ENCODE results near the gene ITGB1BP1.

ITGB1BP1 gene

DNA sequence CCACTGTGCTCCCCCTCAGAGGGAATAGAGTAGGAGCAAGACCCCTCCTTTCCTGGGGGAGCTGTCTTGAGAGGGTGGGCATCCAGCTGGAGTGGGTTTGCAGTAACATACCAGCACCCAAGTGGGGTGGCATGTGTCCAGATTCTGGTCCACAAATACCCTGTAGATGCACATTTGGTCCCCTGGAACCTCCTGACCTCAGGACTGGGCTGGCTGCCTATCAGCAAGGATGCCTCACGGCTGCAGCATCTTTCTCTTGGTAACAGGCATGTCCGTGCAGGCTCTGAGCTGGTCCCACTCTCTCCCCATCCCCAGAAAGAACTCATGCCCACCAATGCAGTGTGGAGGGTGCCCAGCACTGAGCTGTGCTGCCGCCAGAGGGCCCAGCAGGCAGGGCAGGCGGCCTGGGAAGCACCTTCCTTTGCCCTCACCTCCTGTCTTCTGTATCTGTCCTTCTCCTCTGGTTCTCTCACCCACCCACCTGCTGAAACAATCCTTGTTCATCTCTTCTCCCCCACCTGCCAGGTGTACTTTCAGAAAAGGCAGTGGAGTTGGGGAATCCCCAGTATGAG lies 47.4 kb downstream of the ITGB1BP1 start:
- FAIRE-seq, result no peak

DNA sequence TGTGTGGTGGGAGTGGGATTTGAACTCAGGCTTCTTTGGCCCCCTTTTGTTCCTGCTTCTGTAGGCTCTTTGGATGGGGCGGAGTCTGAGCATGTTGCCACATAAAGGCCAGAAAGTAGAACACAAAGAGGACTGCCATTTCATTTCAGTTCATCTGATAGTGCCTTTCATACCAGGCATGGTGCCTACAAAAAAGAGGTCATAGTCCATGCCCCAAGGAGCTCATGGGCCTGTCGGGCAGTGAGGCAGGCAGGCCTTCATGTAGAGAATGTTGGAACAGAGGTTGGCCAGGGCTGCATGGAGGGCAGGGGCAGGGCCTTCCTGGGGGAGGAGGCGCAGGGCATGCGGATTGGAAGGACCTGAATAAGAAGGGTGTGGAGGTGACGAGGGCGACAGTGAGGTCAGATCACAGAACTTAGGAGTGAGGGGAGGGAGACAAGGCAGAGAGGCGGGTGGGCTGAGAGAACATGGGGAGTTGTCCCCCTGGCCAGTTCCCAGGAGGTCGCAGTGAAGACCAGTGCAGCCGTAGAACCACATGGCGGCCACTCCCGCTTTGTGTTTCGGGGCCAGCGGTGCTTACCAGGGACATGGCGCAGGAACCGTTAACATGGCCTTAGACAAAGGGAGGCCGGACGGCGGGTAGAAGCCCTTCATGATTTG lies 49.1 kb downstream of the ITGB1BP1 start:
- no peak for FAIRE-seq

DNA sequence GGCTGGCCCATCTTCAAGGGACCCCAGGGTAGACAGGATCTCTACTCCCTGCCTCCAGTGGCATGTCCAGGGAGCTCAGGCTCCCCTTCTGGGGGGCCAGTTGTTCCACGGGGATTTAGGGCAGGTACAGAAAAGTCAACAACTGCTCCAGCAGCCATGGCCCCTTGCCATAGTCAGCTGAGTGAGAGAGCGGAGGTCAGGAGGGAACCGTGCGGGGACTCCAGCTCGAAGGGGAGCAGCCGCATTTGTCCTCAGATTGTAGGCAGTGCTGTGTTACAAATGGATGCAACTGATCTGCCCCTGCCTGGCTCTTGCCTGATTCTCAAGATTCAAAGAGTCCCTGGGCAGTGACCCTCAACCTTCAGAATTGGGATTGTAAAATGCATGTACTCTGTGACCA lies 49.9 kb downstream of the ITGB1BP1 start:
- no peak for FAIRE-seq

DNA sequence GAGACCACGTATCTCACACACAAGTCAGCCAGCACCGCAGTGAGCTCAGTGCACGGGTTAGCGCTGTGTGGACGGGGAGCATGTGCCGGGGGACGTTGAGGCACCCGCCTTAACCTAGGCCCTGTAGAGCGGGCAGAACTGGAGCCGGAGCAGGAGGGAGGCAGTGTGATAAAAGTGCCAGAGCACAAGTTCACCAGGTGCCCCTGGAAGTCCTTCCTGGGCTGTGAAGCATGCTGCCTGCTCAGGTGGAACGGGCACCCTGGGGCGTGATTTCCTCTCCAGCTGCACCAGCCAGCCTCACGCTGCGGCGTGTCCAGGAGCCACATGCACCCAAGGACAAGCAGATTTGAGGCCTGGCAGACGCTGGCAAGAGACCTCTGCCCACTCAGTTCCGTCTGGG lies 50.3 kb downstream of the ITGB1BP1 start:
- FAIRE-seq, result no peak

DNA sequence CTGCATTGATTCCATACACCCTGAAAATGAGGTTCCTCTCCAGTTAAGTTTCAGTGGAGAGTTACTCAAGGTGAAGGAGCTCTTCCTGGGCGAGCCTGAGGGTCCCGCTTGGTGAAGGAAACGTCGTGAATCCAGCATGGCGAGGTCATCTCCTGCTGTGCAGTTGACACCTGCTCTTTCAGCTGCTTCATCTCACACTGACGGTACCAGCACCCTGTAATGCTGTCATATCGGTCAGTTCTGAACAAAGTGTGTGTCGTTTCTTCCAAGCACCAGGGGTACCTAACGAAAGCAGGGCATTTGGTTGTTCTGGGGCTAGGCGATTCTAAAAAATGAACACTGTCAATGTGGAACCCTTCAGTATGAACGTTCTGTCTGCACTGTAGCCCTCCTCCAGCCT lies 52.6 kb downstream of the ITGB1BP1 start:
- FAIRE-seq, result no peak

DNA sequence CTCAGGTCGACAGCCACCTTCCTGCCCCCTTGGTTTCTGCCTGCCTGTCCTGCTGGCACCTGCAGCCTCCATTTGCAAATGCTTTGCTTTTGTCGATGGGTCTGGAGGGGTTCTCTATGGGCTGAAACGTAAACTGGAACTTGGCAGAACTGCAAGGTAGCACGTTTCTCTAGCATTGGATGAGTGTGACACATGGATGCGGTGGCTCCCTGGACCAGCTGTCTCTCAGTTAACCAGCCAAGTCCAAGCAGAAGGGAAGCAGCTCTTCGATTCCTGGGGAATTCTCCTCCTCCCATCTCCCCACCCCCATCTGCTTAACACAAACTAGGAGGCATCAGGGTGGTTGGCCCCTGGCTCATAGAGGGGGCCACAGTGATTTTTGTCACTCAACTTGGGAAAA lies 57.3 kb downstream of the ITGB1BP1 start:
- no peak for FAIRE-seq

DNA sequence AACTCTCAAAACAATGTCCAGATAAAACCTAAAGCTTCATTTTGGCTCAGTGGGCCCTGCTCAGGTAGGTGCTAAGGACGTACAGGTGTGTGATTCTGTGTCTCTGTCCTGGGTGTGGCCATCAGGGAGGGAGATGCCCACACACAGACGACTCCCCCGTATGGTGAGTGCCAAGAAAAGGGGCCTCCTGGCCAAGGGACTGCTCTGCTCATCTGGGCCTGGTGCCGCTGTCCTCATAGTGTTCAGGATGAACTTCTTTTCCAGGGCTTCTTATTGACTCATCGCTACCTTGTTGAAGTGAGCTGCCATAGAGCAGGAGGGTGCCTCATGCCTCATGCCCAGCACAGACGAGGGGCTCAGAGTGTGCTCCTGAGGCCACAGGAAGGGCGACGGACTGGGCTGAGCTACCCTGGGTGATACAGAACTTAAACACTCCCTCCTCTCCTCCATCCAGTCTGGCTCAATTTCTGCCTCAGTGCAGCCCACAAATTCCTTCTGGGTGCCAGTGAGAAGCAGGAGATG lies 57.8 kb downstream of the ITGB1BP1 start:
- FAIRE-seq, result no peak

DNA sequence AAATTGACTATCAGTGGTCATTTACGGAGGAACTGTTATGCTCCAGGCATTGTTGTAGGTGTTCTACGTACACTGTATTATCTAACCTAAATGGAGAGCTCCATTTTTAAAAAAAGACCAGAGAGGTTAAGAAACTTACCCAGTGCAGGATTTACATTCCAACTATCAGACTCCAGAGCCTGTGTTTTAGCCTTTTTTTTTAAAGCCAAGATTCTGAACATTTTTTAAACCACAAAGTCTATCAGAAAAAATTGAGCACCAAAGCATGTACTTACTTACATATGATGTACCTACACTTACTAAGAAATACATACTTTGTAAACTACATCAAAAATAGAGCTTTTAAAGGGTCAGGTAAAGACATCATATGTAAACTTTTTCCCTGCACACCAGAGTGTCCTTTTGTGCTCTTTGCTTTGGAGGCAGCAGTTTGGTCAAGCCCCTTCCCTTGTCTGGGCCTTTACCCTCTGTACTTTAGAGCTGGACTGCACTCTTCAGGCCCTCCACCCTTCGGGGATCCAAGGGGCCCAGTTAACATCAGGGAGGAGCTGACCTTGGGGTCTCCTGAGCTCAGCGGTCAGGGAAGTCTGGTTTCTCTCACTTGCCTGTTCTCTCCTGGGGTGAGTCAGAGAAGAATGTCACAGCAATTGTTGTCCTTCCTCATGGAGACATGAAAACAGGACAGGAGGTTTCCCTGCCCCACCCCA lies 58.4 kb downstream of the ITGB1BP1 start:
- FAIRE-seq, result no peak

DNA sequence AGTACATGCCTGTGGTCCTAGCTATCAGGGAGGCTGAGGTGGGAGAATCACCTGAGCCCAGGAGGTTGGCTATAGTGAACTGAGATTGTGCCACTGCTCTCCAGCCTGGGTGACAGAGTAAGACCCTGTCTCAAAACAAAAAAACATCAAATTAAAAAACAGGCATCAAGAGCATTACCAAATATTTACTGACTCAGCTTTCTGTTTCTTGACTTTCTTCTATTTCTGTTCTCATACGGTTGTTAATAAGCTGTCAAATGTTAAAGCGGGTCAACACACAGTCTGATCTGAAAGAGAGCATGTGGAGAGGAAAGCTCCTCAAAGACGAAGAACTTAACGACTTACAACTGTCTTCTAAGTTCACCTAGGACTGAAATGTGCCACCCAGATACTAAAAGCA lies 59.0 kb downstream of the ITGB1BP1 start:
- FAIRE-seq, result no peak

DNA sequence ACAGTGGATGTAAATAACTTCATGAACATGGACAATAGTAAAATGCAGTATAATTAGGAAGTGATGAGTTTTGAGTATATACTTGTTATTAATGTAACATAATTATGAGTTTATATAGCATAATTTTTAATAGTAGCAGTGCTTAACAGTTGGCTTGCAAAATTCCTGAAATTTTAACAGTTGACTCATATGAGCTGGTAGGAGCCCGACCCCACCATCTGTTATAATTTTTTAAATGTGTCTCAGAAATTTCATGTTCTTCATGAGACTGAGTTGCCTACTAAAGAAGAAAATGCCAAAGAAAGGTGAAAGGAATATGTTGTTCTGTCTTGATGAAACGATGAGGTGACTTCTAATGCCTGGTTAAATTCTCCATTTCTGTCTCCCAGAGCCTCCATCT lies 62.6 kb downstream of the ITGB1BP1 start:
- no peak for FAIRE-seq

DNA sequence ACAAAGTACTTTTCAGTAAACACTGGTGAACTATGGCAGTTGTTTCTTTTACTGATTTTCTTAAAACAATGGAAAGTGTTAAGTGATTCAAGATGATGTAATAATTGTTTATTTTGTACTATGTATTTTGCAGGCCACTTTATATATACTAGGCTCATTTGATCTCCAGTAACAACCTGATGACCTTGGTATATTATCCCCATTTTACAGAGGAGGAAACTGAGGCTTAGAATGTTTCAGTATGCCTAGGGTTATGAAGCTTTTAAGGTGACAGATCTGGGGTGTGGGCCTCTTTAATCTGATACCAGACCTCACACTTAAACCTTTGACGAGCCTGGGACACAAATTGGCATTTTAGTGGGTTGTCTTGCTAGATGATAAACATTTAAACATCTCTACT lies 63.2 kb downstream of the ITGB1BP1 start:
- FAIRE-seq, result no peak

DNA sequence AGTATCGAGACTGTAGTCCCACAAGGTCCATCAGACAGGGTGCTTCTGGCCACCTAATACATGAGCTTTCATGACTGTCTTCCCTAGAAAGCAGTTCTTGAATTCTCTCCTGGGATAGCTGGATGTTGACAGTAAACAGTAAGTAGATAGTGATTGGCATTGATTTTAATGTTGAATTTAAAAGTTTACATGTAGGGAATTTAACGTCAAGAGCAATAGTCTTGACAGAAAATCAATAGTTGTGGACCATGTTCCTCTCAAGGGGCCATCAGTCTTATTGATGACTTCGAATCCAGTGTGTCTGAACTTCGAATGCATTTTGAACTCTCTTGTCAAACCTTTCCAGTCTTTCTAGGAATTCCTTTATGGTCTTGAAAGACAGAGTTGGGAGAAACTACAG lies 63.9 kb downstream of the ITGB1BP1 start:
- no peak for FAIRE-seq

DNA sequence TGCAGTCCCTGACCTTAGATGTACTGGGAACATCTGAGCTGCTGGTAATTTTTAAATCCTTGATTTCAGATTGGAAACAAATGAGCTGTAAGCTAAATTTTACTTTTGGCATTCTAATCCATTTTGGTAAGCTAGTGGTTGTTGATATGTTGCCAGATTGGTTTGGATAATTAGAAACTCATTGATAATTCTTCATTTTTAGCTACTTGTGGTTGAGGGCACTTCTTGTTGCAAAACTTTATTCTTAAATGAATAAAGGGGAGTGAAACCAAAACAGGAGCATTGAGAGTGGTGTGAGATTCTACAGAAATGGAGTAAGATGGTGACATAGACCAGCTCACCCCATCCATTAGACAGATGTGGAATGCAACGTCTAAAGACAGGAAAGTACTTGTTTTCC lies 64.5 kb downstream of the ITGB1BP1 start:
- FAIRE-seq, result no peak

DNA sequence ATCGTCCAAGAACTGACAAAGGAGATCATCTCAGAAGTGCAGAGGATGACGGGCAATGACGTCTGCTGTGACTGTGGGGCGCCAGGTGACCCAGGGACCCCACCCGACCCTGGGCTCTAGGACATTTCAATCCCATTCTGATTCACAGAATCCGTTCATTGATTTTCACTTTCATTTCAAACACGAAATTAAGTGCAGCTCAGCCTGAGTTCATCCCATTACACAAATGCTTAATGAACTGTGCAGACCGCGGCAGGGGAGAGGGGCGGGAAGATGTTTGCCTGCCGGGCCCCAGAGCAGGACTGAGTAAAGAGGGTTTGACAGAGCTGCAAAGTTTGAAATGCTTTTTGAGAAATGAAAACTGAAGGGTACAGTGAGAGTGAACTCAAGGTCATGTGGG lies 67.1 kb downstream of the ITGB1BP1 start:
- no peak for FAIRE-seq

DNA sequence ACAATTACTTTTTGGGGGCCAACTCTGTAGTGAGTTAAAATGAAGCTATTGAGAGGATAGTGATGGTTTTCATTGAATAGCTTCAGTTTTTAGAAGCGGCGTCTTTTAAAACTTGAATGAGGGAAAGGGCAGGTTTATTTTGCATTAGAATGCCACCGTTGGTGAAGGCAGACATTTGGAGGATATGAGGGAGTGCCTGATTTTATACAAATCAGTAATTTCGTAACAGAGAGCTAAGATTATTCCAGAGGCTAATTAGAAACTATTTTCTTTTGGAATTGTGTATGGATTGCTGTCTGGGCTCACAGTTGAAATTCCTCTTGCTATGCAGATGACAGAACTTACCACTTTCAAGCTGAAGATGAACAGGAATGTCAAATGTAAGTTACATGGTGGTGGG lies 67.6 kb downstream of the ITGB1BP1 start:
- FAIRE-seq, result no peak

DNA sequence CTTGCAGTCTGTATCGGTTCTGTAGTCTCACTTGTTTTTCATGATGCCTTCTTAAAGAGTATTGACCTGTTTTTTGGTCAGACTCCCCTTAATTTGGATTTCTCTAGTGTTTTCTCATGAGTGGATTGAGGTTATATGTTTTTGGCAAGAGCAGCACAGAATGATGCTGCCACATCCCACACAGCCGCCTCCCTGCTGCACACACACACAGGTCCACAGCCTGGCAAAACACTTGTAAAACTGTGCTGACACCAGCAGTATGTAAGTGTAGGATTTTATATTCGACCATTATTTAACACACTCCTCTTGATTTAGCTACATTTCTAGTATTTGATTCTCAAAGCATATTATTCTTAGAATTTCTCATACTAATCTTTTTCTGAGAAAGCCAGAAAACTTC lies 68.1 kb downstream of the ITGB1BP1 start:
- no peak for FAIRE-seq

DNA sequence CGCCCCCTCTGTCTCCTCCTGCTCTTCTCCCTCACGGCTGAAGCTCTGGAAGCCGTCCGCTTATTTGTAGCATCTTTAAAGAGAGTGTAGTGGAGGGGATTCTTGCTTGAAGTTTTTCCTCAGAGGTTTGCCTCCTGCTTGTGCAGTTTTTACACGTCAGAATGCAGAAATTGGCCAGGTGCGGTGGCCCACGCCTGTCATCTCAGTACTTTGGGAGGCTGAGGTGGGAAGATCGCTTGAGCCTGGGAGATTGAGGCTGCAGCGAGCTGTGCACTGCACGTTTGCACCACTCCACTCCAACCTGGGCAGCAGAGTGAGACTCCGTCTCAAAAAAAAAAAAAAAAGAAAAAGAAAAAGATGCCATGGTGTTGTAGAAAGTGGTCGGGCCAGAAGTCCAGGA lies 69.0 kb downstream of the ITGB1BP1 start:
- FAIRE-seq, result no peak
